Keratinocyte (primary cell): ENCODE results near the gene ZNF831. TPM values are rescaled to one million over a fixed set of nuclear protein-coding genes. Genes with fewer than 3 reads are reported as not detected.
A peak's percentile ranks its signal among the peaks of the same experiment; 100 is the strongest.

ENCODE experiments used
- DNase-seq: peaks from one replicate; pipeline ENCODE4 v3.0.0-alpha.2; 2011; ENCODE audit warnings: low read depth, missing footprints, low spot score
- FAIRE-seq: peaks from 2 replicates; lab custom pipeline; 2011; peaks lifted over from hg19 to GRCh38; lab: Jason Lieb, UNC
- H2AFZ ChIP-seq: 2 replicates; pipeline ENCODE4 v1.6.0; 2012; ENCODE audit warnings: low read length, control low read depth, inconsistent platforms; ENCODE audit not compliant: control insufficient read depth
- H3K27ac ChIP-seq: 2 replicates; pipeline ENCODE4 v1.5.1; 2011; ENCODE audit warnings: low read length; ENCODE audit not compliant: control insufficient read depth, insufficient read depth
- H3K27me3 ChIP-seq: 3 replicates; pipeline ENCODE4 v1.6.0; 2011; ENCODE audit warnings: low read length; ENCODE audit not compliant: control insufficient read depth, insufficient read depth; ENCODE audit errors: extremely low read depth
- H3K36me3 ChIP-seq, 2 experiments: 2 replicates in 1 of 2; 3 replicates in 1 of 2; pipeline ENCODE4 v1.5.1; 2011; ENCODE audit warnings: low read length in 2 of 2, mild to moderate bottlenecking in 1 of 2; ENCODE audit not compliant: control insufficient read depth in 2 of 2, insufficient read depth in 2 of 2; ENCODE audit errors: extremely low read depth in 1 of 2
- H3K4me1 ChIP-seq: 3 replicates; pipeline ENCODE4 v1.5.1; 2011; ENCODE audit warnings: low read length; ENCODE audit not compliant: control insufficient read depth, insufficient read depth; ENCODE audit errors: extremely low read depth
- H3K4me2 ChIP-seq: 3 replicates; pipeline ENCODE4 v1.6.0; 2011; ENCODE audit warnings: low read depth, low read length; ENCODE audit not compliant: control insufficient read depth, insufficient read depth; ENCODE audit errors: extremely low read depth
- H3K4me3 ChIP-seq, 3 experiments: fragments of 200-600 bp in 1 of 3; sonication (generic) in 1 of 3; 2 replicates in 2 of 3; 3 replicates in 1 of 3; pipeline ENCODE4 v1.5.1; 2011 to 2016; ENCODE audit warnings: low read length in 3 of 3, mild to moderate bottlenecking in 3 of 3, control low read depth in 2 of 3, inconsistent platforms in 1 of 3, low read depth in 1 of 3, mixed read lengths in 1 of 3, mixed run types in 1 of 3, moderate library complexity in 1 of 3; ENCODE audit not compliant: control insufficient read depth in 2 of 3, insufficient read depth in 2 of 3; ENCODE audit errors: extremely low read depth in 1 of 3
- H3K79me2 ChIP-seq: 2 replicates; pipeline ENCODE4 v1.6.0; 2012; ENCODE audit warnings: low read length; ENCODE audit not compliant: control insufficient read depth, insufficient read depth
- H3K9ac ChIP-seq: 3 replicates; pipeline ENCODE4 v1.6.0; 2011; ENCODE audit warnings: low read length; ENCODE audit not compliant: control insufficient read depth, insufficient read depth; ENCODE audit errors: extremely low read depth
- H3K9me1 ChIP-seq: 3 replicates; pipeline ENCODE4 v1.6.0; 2011; ENCODE audit warnings: low read length; ENCODE audit not compliant: control insufficient read depth, insufficient read depth; ENCODE audit errors: extremely low read depth
- H3K9me3 ChIP-seq: 2 replicates; pipeline ENCODE4 v1.5.1; 2012; ENCODE audit warnings: low read depth, low read length; ENCODE audit not compliant: control insufficient read depth
- H4K20me1 ChIP-seq: 3 replicates; pipeline ENCODE4 v1.6.0; 2011; ENCODE audit warnings: low read length; ENCODE audit not compliant: control insufficient read depth, insufficient read depth; ENCODE audit errors: extremely low read depth
- EZH2 ChIP-seq: IDR thresholded peaks from one replicate; pipeline ENCODE4 v1.6.1; 2012; ENCODE audit warnings: inconsistent platforms, mild to moderate bottlenecking, low read length, moderate library complexity
- dilution Hi-C: fragments of 300-500 bp; cut with MboI; formaldehyde crosslinking; loops from one replicate; pipeline ENCODE4 v1.7.0; 2020; ENCODE audit warnings: low sequenced_read_pairs; ENCODE audit not compliant: extremely low pct_ligation_motif_present
- polyA plus RNA-seq, 5 experiments: library from polyadenylated mRNA; depleted of rRNA in 3 of 5; stranded (reverse) in 3 of 5; stranded (forward) in 1 of 5; unstranded in 1 of 5; fragments of >200 nt; gene quantifications; 1 replicate in 1 of 5; 2 replicates in 3 of 5; 3 replicates in 1 of 5; pipeline versions ENCODE4 v1.2.1 to v1.2.3, GENCODE V29; 2011 to 2012; ENCODE audit warnings: missing spikeins in 2 of 5, low read depth in 1 of 5, low replicate concordance in 1 of 5
- TF ChIP-seq, protein P1 (sequence below), 3 experiments: IDR thresholded peaks in 1 of 3; conservative IDR thresholded peaks in 1 of 3; optimal IDR thresholded peaks in 1 of 3; 2 replicates in 2 of 3; 3 replicates in 1 of 3; pipeline versions ENCODE3 to v1.5.1; 2011; ENCODE audit warnings: low read length in 3 of 3, mild to moderate bottlenecking in 3 of 3, moderate library complexity in 2 of 3, control low read depth in 1 of 3, inconsistent platforms in 1 of 3; ENCODE audit not compliant: insufficient read depth in 2 of 3; ENCODE audit errors: extremely low read depth in 1 of 3

The ZNF831 gene
- polyA plus RNA-seq, 1 donor (not counting 4 experiments of a cell fraction or from before 2014, with no cell fraction given) = not detected

GRCh38 chr20:59221707-59222252 lies 58.2 kb downstream of the ZNF831 start:
- Histone ChIP-seq H2AFZ (peak overlapping the region; percentile 29), H3K9ac (peak overlapping the region; percentile 7), H4K20me1 (no peaks in the 10 kb centered on the region), H3K27ac (no peak overlapping the region), H3K4me1 (no peaks in the 10 kb centered on the region), H3K36me3 (no peaks in the 10 kb centered on the region), H3K9me1 (no peaks in the 10 kb centered on the region), H3K79me2 (no peaks in the 10 kb centered on the region), H3K9me3 (no peaks in the 10 kb centered on the region), H3K4me2 (peak overlapping the region; percentile 84), H3K27me3 (peaks cover 44% of the 10 kb centered on the region), H3K4me3 (peak overlapping the region; percentile 12 to 71 (median 39))
- dilution Hi-C loops = loop anchor here (25.0 kb wide), 1 partner anchor 359 kb away; the partner anchor contains the start of genes GNAS and GNAS-AS1
- no peak for FAIRE-seq
- DNase-seq = no peak
- TF ChIP-seq EZH2 = no peak
- TF ChIP-seq, protein P1, sequence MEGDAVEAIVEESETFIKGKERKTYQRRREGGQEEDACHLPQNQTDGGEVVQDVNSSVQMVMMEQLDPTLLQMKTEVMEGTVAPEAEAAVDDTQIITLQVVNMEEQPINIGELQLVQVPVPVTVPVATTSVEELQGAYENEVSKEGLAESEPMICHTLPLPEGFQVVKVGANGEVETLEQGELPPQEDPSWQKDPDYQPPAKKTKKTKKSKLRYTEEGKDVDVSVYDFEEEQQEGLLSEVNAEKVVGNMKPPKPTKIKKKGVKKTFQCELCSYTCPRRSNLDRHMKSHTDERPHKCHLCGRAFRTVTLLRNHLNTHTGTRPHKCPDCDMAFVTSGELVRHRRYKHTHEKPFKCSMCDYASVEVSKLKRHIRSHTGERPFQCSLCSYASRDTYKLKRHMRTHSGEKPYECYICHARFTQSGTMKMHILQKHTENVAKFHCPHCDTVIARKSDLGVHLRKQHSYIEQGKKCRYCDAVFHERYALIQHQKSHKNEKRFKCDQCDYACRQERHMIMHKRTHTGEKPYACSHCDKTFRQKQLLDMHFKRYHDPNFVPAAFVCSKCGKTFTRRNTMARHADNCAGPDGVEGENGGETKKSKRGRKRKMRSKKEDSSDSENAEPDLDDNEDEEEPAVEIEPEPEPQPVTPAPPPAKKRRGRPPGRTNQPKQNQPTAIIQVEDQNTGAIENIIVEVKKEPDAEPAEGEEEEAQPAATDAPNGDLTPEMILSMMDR (optimal IDR thresholded peaks at IDR 0.05 in 1 of 3, IDR thresholded peaks at IDR 0.05 in 1 of 3, conservative IDR thresholded peaks at IDR 0.05 in 1 of 3; ENCODE audit: extremely low read depth in 1 of 3, insufficient read depth in 2 of 3, low read length in 3 of 3) = no peak

- no peak overlapping the region for H3K27ac ChIP-seq
- H3K9ac ChIP-seq = peak overlapping the region; percentile 7
- TF ChIP-seq EZH2 = no peak
- TF ChIP-seq, protein P1 (optimal IDR thresholded peaks at IDR 0.05 in 1 of 3, IDR thresholded peaks at IDR 0.05 in 1 of 3, conservative IDR thresholded peaks at IDR 0.05 in 1 of 3; ENCODE audit: extremely low read depth in 1 of 3, insufficient read depth in 2 of 3, low read length in 3 of 3) = peak; percentile 81 to 94 (median 85)
- no peaks in the 10 kb centered on the region for H3K36me3 ChIP-seq
- dilution Hi-C loops = loop anchor here (25.0 kb wide), 1 partner anchor 360 kb away; the partner anchor contains the start of genes GNAS and GNAS-AS1
- no peaks in the 10 kb centered on the region for H3K4me1 ChIP-seq
- peaks cover 44% of the 10 kb centered on the region for H3K27me3 ChIP-seq
- peak overlapping the region; percentile 84 for H3K4me2 ChIP-seq
- H4K20me1 ChIP-seq = no peaks in the 10 kb centered on the region
- H3K9me3 ChIP-seq = no peaks in the 10 kb centered on the region
- peak overlapping the region; percentile 45 for H2AFZ ChIP-seq
- no peaks in the 10 kb centered on the region for H3K79me2 ChIP-seq
- FAIRE-seq (no peak), DNase-seq (no peak)
- no peaks in the 10 kb centered on the region for H3K9me1 ChIP-seq
- peak overlapping the region; percentile 12 to 71 (median 39) for H3K4me3 ChIP-seq
Measured at GRCh38 chr20:59222253-59223181, 58.9 kb downstream of the ZNF831 start.
